Measurements from ENCODE around the gene CDKN2B. TPM values are rescaled to one million over a fixed set of nuclear protein-coding genes. Genes with fewer than 3 reads are reported as not detected.

The CDKN2B gene
- total RNA-seq, 1 experiment from 2014 or later, result 2.0 TPM

DNA sequence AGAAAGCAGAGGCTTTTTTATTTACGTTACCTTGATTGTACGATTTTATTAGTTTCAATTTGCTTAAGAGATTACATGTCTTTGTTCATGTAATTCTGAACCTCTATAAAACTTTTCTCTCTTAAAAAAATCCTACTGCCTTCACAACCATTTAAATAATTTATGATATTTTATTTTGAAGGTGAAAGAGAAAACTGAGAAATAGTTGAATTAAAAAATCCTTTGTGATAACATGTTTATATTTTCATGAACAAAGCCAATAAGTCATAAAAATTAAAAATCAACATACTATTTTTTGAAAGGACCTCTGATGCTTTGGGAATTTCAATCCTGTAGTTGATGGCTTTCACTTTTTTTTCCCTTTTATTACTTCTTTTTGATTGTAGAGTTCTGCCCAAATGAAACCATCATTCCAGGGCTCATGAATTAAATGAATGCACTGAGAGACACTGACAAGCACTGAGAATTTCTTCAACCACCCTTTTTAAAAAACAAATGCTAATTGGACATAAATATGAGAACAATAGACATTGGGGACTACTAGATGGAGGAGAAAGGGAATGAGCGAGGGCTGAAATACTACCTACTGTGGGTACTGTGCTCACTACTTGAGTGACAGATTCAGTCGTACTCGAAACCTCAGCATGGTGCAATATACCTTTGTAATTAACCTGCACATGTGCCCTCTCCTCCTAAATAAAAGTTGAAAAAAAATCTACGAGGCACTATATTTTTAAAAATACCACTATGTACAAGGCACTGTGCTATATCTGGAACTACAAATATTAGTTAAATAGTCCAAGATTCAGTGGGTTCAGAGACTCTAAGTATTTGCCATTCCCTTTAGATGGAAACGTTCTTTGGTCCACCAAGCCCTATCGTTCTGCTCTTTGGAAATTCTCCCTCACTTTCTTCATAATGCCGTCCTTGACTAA lies 20.8 kb downstream of the CDKN2B start:
- Histone ChIP-seq H3K4me3 (ENCODE audit: low read length) (peak overlapping the region; percentile 31), H3K9ac (ENCODE audit: low read length) (peak overlapping the region; percentile 32; the same call in 1 of the 2 replicates), H3K27me3 (ENCODE audit: low read length) (no peaks in the 10 kb centered on the region), H3K4me2 (ENCODE audit: low read depth, low read length, poor library complexity, severe bottlenecking) (peak overlapping the region; percentile 69), H3K27ac (ENCODE audit: low read length) (peak overlapping the region; percentile 40; the same call in 1 of the 2 replicates), H3K4me1 (ENCODE audit: low read length) (peaks cover 86% of the 10 kb centered on the region), H4K20me1 (ENCODE audit: insufficient read depth, low read depth, low read length) (no peaks in the 10 kb centered on the region), H3K9me2 (replicated peaks; ENCODE audit: insufficient read depth, low read length) (no peaks in the 10 kb centered on the region), H3K36me3 (ENCODE audit: insufficient read depth, low read length) (peaks cover 43% of the 10 kb centered on the region), H2AFZ (ENCODE audit: low read length) (no peak overlapping the region), H3K79me2 (ENCODE audit: low read length) (peaks cover 100% of the 10 kb centered on the region), H3K9me3 (ENCODE audit: low read length) (no peaks in the 10 kb centered on the region)
- DNase-seq, result no peak

GRCh38 chr9:21985964-21986667 lies 23.0 kb downstream of the CDKN2B start:
- Histone ChIP-seq H3K9me3 (ENCODE audit: low read length) (no peaks in the 10 kb centered on the region), H3K36me3 (ENCODE audit: insufficient read depth, low read length) (peaks cover 41% of the 10 kb centered on the region), H3K4me1 (ENCODE audit: low read length) (peaks cover 74% of the 10 kb centered on the region), H4K20me1 (ENCODE audit: insufficient read depth, low read depth, low read length) (no peaks in the 10 kb centered on the region), H3K4me3 (ENCODE audit: low read length) (no peak overlapping the region), H3K27ac (ENCODE audit: low read length) (peak overlapping the region; percentile 40), H3K27me3 (ENCODE audit: low read length) (no peaks in the 10 kb centered on the region), H3K4me2 (ENCODE audit: low read depth, low read length, poor library complexity, severe bottlenecking) (peak overlapping the region; percentile 69), H3K79me2 (ENCODE audit: low read length) (peaks cover 100% of the 10 kb centered on the region), H3K9me2 (replicated peaks; ENCODE audit: insufficient read depth, low read length) (no peaks in the 10 kb centered on the region), H2AFZ (ENCODE audit: low read length) (no peak overlapping the region), H3K9ac (ENCODE audit: low read length) (no peak overlapping the region)
- no peak for DNase-seq

DNA sequence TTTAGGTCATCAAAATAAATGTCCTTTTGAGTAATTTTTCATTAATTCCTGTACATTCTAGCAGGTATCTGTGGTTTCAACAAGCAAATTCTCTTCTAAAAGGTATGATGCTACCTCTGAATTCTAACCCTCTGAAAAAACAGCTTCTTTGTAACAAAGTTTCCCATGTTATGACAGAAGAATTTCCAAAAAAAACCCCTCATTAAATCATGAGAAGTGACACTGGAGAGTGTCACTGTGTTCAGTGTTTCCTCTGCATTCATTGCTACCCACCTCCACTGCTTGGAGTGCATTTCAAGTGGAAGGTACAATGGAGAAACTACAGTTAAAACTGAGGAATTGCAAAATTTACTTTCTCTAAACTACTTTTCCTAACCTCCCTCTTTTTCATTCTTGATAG lies 25.0 kb downstream of the CDKN2B start:
- no peak for DNase-seq
- H3K36me3 ChIP-seq (ENCODE audit: insufficient read depth, low read length), result peaks cover 33% of the 10 kb centered on the region
- no peak overlapping the region for H3K9ac ChIP-seq (ENCODE audit: low read length)
- no peaks in the 10 kb centered on the region for H3K9me2 ChIP-seq (replicated peaks; ENCODE audit: insufficient read depth, low read length)
- no peaks in the 10 kb centered on the region for H4K20me1 ChIP-seq (ENCODE audit: insufficient read depth, low read depth, low read length)
- H3K27ac ChIP-seq (ENCODE audit: low read length), result 0 out of 2 replicates have a peak overlapping the region, but pooled peaks have one; percentile 9
- H3K4me2 ChIP-seq (ENCODE audit: low read depth, low read length, poor library complexity, severe bottlenecking), result no peak overlapping the region
- no peaks in the 10 kb centered on the region for H3K27me3 ChIP-seq (ENCODE audit: low read length)
- H3K79me2 ChIP-seq (ENCODE audit: low read length), result peaks cover 96% of the 10 kb centered on the region
- no peaks in the 10 kb centered on the region for H3K9me3 ChIP-seq (ENCODE audit: low read length)
- no peak overlapping the region for H3K4me3 ChIP-seq (ENCODE audit: low read length)
- H2AFZ ChIP-seq (ENCODE audit: low read length), result no peak overlapping the region
- H3K4me1 ChIP-seq (ENCODE audit: low read length), result peaks cover 55% of the 10 kb centered on the region

GRCh38 chr9:21983561-21983935 lies 25.6 kb downstream of the CDKN2B start:
- no peak overlapping the region for H2AFZ ChIP-seq (ENCODE audit: low read length)
- no peaks in the 10 kb centered on the region for H3K9me2 ChIP-seq (replicated peaks; ENCODE audit: insufficient read depth, low read length)
- H3K4me2 ChIP-seq (ENCODE audit: low read depth, low read length, poor library complexity, severe bottlenecking), result no peak overlapping the region
- H3K27me3 ChIP-seq (ENCODE audit: low read length), result no peaks in the 10 kb centered on the region
- peak; percentile 52 for DNase-seq
- no peak overlapping the region for H3K27ac ChIP-seq (ENCODE audit: low read length)
- no peak overlapping the region for H3K9ac ChIP-seq (ENCODE audit: low read length)
- H3K9me3 ChIP-seq (ENCODE audit: low read length), result no peaks in the 10 kb centered on the region
- peaks cover 96% of the 10 kb centered on the region for H3K79me2 ChIP-seq (ENCODE audit: low read length)
- no peak overlapping the region for H3K4me3 ChIP-seq (ENCODE audit: low read length)
- H3K4me1 ChIP-seq (ENCODE audit: low read length), result peaks cover 50% of the 10 kb centered on the region
- peaks cover 33% of the 10 kb centered on the region for H3K36me3 ChIP-seq (ENCODE audit: insufficient read depth, low read length)
- no peaks in the 10 kb centered on the region for H4K20me1 ChIP-seq (ENCODE audit: insufficient read depth, low read depth, low read length)

- no peaks in the 10 kb centered on the region for H4K20me1 ChIP-seq (ENCODE audit: insufficient read depth, low read depth, low read length)
- no peaks in the 10 kb centered on the region for H3K9me2 ChIP-seq (replicated peaks; ENCODE audit: insufficient read depth, low read length)
- no peak overlapping the region for H3K9ac ChIP-seq (ENCODE audit: low read length)
- H3K4me1 ChIP-seq (ENCODE audit: low read length), result peaks cover 44% of the 10 kb centered on the region
- no peaks in the 10 kb centered on the region for H3K27me3 ChIP-seq (ENCODE audit: low read length)
- H3K4me2 ChIP-seq (ENCODE audit: low read depth, low read length, poor library complexity, severe bottlenecking), result no peak overlapping the region
- H3K4me3 ChIP-seq (ENCODE audit: low read length), result no peak overlapping the region
- peaks cover 30% of the 10 kb centered on the region; the same call in 1 of the 2 replicates for H3K36me3 ChIP-seq (ENCODE audit: insufficient read depth, low read length)
- no peak overlapping the region for H2AFZ ChIP-seq (ENCODE audit: low read length)
- no peak overlapping the region for H3K27ac ChIP-seq (ENCODE audit: low read length)
- no peak for DNase-seq
- H3K9me3 ChIP-seq (ENCODE audit: low read length), result no peaks in the 10 kb centered on the region
- peaks cover 95% of the 10 kb centered on the region for H3K79me2 ChIP-seq (ENCODE audit: low read length)
Measured at GRCh38 chr9:21982861-21983560, 26.1 kb downstream of the CDKN2B start.

- Histone ChIP-seq H3K4me2 (ENCODE audit: low read depth, low read length, poor library complexity, severe bottlenecking) (no peak overlapping the region), H3K4me3 (ENCODE audit: low read length) (no peak overlapping the region), H3K79me2 (ENCODE audit: low read length) (peaks cover 95% of the 10 kb centered on the region), H3K36me3 (ENCODE audit: insufficient read depth, low read length) (peaks cover 25% of the 10 kb centered on the region; the same call in 1 of the 2 replicates), H3K9me3 (ENCODE audit: low read length) (no peaks in the 10 kb centered on the region), H3K9ac (ENCODE audit: low read length) (no peak overlapping the region), H3K27ac (ENCODE audit: low read length) (no peak overlapping the region), H3K9me2 (replicated peaks; ENCODE audit: insufficient read depth, low read length) (no peaks in the 10 kb centered on the region), H3K27me3 (ENCODE audit: low read length) (no peaks in the 10 kb centered on the region), H2AFZ (ENCODE audit: low read length) (no peak overlapping the region), H3K4me1 (ENCODE audit: low read length) (peaks cover 38% of the 10 kb centered on the region), H4K20me1 (ENCODE audit: insufficient read depth, low read depth, low read length) (no peaks in the 10 kb centered on the region)
- no peak for DNase-seq
Measured at GRCh38 chr9:21982391-21982790, 26.7 kb downstream of the CDKN2B start.

GRCh38 chr9:21976334-21976875 lies 32.7 kb downstream of the CDKN2B start:
- Histone ChIP-seq H3K4me1 (ENCODE audit: low read length) (peaks cover 4% of the 10 kb centered on the region; the same call in 1 of the 2 replicates), H3K9me3 (ENCODE audit: low read length) (no peaks in the 10 kb centered on the region), H3K79me2 (ENCODE audit: low read length) (peaks cover 93% of the 10 kb centered on the region), H3K27me3 (ENCODE audit: low read length) (no peaks in the 10 kb centered on the region), H3K4me2 (ENCODE audit: low read depth, low read length, poor library complexity, severe bottlenecking) (no peak overlapping the region), H3K4me3 (ENCODE audit: low read length) (no peak overlapping the region), H2AFZ (ENCODE audit: low read length) (no peak overlapping the region), H3K9ac (ENCODE audit: low read length) (no peak overlapping the region), H4K20me1 (ENCODE audit: insufficient read depth, low read depth, low read length) (no peaks in the 10 kb centered on the region), H3K9me2 (replicated peaks; ENCODE audit: insufficient read depth, low read length) (no peaks in the 10 kb centered on the region), H3K27ac (ENCODE audit: low read length) (no peak overlapping the region), H3K36me3 (ENCODE audit: insufficient read depth, low read length) (peaks cover 30% of the 10 kb centered on the region)
- no peak for DNase-seq
